Thoracic aorta (tissue), 2 donors: ENCODE data around the gene MADD. TPM values are rescaled to one million over a fixed set of nuclear protein-coding genes. Genes with fewer than 3 reads are reported as not detected.

Source experiments
- ATAC-seq: fragments of 150-250 bp; one replicate; pipeline ENCODE4 v1.8.0; 2017; ENCODE audit warnings: low read depth; ENCODE audit not compliant: insufficient number of reproducible peaks, low FRiP score
- DNase-seq: peaks from one replicate; pipeline ENCODE4 v3.0.0-alpha.2; 2020; ENCODE audit warnings: low spot score
- H3K27ac ChIP-seq, 2 donors: fragments of 200-600 bp; sonication (generic); 1 replicate in 1 of 2; 2 replicates in 1 of 2; pipeline ENCODE4 v1.5.1; 2016; ENCODE audit warnings: mild to moderate bottlenecking in 2 of 2, moderate library complexity in 2 of 2
- H3K27me3 ChIP-seq: fragments of 200-600 bp; sonication (generic); replicated peaks from 2 replicates; pipeline ENCODE4 v1.6.0; 2016; ENCODE audit warnings: mild to moderate bottlenecking; ENCODE audit not compliant: insufficient read depth
- H3K36me3 ChIP-seq: fragments of 200-600 bp; sonication (generic); one replicate; pipeline ENCODE4 v1.5.1; 2016
- H3K4me1 ChIP-seq, 2 donors: fragments of 200-600 bp; sonication (generic); 1 replicate in 1 of 2; 2 replicates in 1 of 2; pipeline versions ENCODE4 v1.5.1 to v1.6.0; 2016; ENCODE audit warnings: low read depth in 2 of 2, mild to moderate bottlenecking in 1 of 2; ENCODE audit not compliant: control insufficient read depth in 1 of 2
- H3K4me3 ChIP-seq: fragments of 200-600 bp; sonication (generic); 2 replicates; pipeline ENCODE4 v1.5.1; 2016; ENCODE audit warnings: mild to moderate bottlenecking
- H3K9me3 ChIP-seq: fragments of 200-600 bp; sonication (generic); 2 replicates; pipeline ENCODE4 v1.5.1; 2016
- total RNA-seq, 2 donors: library from RNA; depleted of rRNA; stranded (reverse); fragments of >200 nt; gene quantifications; one replicate each; pipeline versions ENCODE4 v1.1.0 to v1.2.3, GENCODE V29; 2016
- TF ChIP-seq, protein P1 (sequence below): fragments of 200-600 bp; sonication (generic); IDR thresholded peaks from one replicate; pipeline ENCODE4 v1.5.1; 2019; ENCODE audit warnings: antibody characterized with exemption

The MADD gene
- total RNA-seq, 2 donors from 2014 or later = 58.9 to 74.3 TPM

DNA sequence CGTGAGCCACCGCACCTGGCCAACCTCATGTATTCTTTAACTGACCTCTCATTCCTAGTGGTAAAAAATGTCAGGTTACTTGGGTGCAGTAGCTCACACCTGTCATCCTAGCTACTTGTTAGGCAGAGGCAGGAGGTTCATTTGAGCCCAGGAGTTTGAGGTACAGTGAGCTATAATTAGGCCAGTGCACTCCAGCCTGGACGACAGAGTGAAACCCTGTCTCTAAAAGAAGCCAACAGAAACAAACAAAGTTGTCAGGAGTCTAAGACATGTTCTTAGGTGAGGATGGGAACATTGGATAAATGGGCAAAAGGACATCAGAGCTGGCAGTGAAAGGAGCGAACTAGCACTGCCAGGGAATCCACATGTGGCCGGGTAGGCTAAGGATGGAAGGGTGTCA, 18.1 kb downstream of the MADD start:
- Histone ChIP-seq H3K9me3 (no peaks in the 10 kb centered on the region), H3K27ac (no peak overlapping the region), H3K36me3 (peaks cover 83% of the 10 kb centered on the region), H3K4me3 (no peak overlapping the region), H3K4me1 (no peaks in the 10 kb centered on the region), H3K27me3 (no peaks in the 10 kb centered on the region)
- TF ChIP-seq, protein P1, sequence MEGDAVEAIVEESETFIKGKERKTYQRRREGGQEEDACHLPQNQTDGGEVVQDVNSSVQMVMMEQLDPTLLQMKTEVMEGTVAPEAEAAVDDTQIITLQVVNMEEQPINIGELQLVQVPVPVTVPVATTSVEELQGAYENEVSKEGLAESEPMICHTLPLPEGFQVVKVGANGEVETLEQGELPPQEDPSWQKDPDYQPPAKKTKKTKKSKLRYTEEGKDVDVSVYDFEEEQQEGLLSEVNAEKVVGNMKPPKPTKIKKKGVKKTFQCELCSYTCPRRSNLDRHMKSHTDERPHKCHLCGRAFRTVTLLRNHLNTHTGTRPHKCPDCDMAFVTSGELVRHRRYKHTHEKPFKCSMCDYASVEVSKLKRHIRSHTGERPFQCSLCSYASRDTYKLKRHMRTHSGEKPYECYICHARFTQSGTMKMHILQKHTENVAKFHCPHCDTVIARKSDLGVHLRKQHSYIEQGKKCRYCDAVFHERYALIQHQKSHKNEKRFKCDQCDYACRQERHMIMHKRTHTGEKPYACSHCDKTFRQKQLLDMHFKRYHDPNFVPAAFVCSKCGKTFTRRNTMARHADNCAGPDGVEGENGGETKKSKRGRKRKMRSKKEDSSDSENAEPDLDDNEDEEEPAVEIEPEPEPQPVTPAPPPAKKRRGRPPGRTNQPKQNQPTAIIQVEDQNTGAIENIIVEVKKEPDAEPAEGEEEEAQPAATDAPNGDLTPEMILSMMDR = no peak
- ATAC-seq = no peak
- no peak for DNase-seq

DNA sequence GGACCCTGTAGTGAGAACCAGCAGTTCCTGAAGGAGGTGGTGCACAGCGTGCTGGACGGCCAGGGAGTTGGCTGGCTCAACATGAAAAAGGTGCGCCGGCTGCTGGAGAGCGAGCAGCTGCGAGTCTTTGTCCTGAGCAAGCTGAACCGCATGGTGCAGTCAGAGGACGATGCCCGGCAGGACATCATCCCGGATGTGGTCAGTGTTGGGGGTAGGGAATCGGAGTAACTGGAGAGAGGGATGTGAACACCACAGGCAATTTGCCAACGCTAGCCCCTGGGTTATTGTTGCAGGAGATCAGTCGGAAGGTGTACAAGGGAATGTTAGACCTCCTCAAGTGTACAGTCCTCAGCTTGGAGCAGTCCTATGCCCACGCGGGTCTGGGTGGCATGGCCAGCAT, 19.9 kb downstream of the MADD start:
- no peaks in the 10 kb centered on the region for H3K27me3 ChIP-seq
- DNase-seq = no peak
- TF ChIP-seq, protein P1 = no peak
- H3K36me3 ChIP-seq = peaks cover 78% of the 10 kb centered on the region
- no peak overlapping the region for H3K4me3 ChIP-seq
- no peaks in the 10 kb centered on the region for H3K4me1 ChIP-seq
- no peak for ATAC-seq
- H3K9me3 ChIP-seq = no peaks in the 10 kb centered on the region
- no peak overlapping the region for H3K27ac ChIP-seq

DNA sequence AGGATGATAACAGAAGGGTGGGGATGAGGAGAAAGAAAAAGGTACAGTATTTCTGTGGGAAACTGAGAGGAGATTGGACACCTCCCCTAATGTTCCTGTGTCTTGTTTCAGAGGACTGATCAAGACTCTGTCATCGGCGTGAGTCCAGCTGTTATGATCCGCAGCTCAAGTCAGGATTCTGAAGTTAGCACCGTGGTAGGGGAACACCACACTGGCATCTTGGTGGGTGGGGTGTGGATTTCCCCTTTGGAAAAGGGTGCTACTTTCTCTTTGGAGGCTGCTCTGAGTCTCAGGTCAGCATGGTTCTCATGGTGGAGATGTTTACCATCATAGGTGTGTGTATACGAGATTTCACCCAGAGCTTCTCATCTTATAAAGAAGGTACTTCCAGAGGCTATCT, 25.5 kb downstream of the MADD start:
- Histone ChIP-seq H3K9me3 (peaks cover 6% of the 10 kb centered on the region), H3K4me3 (no peak overlapping the region), H3K4me1 (no peaks in the 10 kb centered on the region), H3K27me3 (no peaks in the 10 kb centered on the region), H3K36me3 (peaks cover 67% of the 10 kb centered on the region), H3K27ac (no peak overlapping the region)
- DNase-seq (no peak), ATAC-seq (no peak)
- TF ChIP-seq, protein P1 = no peak

DNA sequence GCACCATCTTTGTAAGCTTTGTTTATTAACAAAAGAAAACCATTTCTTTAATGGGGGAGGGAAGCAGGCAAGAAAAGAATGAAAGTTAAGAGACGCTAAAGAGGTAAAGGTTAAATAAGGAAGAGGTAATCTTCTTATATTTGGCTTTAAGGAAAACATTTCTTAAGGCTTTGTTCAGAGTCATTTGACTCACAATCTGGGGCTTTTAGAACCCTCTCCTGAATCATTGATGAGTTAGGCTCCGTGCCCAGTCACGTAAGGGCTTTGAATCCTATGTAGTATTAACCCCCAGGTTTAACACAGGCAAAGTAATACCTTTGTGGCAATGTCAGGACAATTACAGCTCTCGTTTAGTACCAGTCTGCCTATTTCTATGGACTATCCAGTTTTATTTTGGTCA, 26.1 kb downstream of the MADD start:
- no peaks in the 10 kb centered on the region for H3K4me1 ChIP-seq
- H3K27me3 ChIP-seq = no peaks in the 10 kb centered on the region
- H3K9me3 ChIP-seq = peaks cover 6% of the 10 kb centered on the region
- TF ChIP-seq, protein P1 = no peak
- no peak overlapping the region for H3K27ac ChIP-seq
- ATAC-seq (no peak), DNase-seq (no peak)
- H3K4me3 ChIP-seq = no peak overlapping the region
- H3K36me3 ChIP-seq = peaks cover 60% of the 10 kb centered on the region

DNA sequence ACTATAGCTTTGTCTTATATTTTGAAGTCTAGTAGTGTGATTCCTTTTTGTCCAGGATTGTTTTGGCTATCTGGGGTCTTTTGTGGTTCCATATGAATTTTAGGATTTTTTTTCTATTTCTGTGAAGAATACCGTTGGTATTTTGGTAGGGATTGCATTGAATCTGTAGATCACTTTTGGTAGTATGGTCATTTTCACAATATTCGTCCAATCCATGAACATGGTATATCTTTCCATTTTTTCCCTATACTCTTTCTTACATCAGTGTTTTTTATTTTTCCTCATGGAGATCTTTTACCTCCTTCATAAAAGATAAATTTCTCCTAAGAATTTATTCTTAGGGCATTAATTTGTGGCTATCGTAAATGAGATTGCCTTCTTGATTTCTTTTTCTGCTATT, 29.1 kb downstream of the MADD start:
- H3K4me1 ChIP-seq = no peaks in the 10 kb centered on the region
- peaks cover 57% of the 10 kb centered on the region for H3K36me3 ChIP-seq
- no peaks in the 10 kb centered on the region for H3K27me3 ChIP-seq
- TF ChIP-seq, protein P1 = no peak
- no peak overlapping the region for H3K27ac ChIP-seq
- H3K9me3 ChIP-seq = peaks cover 6% of the 10 kb centered on the region
- no peak overlapping the region for H3K4me3 ChIP-seq
- ATAC-seq (no peak), DNase-seq (no peak)
